T-helper 2 cell treated with Interferon-gamma antibody and Interleukin-4, amounts not matched to agents 5 μg/mL and 100 μg/mL, for 36 hours (primary cell): ENCODE results near the gene PPRC1.

Experiments used
- DNase-seq: peaks from one replicate; pipeline ENCODE4 v3.0.0; 2021; ENCODE audit warnings: low spot score
- H3K27ac Mint-ChIP-seq: one replicate; pipeline ENCODE4 v1.8.0; 2021; ENCODE audit warnings: mild to moderate bottlenecking, mixed read lengths
- H3K27me3 Mint-ChIP-seq: one replicate; pipeline ENCODE4 v1.8.0; 2021; ENCODE audit warnings: low read depth, mixed read lengths
- H3K36me3 Mint-ChIP-seq: one replicate; pipeline ENCODE4 v1.8.0; 2021; ENCODE audit warnings: low read depth, mixed read lengths
- H3K4me1 Mint-ChIP-seq: one replicate; pipeline ENCODE4 v1.8.0; 2021; ENCODE audit warnings: low read depth, mixed read lengths
- H3K4me3 Mint-ChIP-seq: one replicate; pipeline ENCODE4 v1.8.0; 2022; ENCODE audit warnings: mild to moderate bottlenecking, moderate library complexity, mixed read lengths
- H3K9me3 Mint-ChIP-seq: one replicate; pipeline ENCODE4 v1.8.0; 2021; ENCODE audit warnings: mixed read lengths

The PPRC1 gene

DNA sequence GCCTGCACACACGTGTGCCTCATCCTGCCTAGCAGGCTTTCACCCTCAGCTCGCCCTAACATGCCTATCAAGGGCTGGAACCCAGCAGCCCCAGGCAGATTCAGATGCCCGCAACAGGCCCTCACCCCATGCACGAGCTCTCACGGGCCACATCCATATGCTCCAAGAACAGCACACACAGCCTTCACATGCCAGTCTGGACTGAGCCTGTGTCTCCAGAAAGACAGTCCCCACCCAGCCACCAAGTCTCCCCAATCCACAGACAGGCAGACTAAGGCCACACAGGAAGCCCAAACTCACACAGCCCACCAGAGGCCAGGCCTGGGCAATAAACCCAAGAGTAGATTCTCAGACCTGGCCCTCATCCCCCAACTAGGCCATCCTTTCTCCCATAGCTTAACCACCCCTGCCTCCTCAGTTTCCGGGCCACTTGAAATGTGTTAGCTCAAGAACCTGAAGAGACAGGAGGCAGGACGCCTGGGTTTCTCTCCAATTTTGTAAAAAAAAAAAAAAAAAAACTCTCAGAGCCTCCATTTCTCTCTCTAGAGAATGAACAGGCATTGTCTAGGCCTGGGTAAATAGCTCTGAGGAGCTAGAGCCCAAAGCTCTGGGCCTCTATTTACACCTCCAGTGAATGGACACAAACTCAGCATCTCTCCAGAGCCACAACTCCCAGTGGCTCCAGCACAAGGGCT, 19.4 kb upstream of the PPRC1 start:
- DNase-seq: no peak
- no peaks in the 10 kb centered on the region for H3K9me3 Mint-ChIP-seq
- H3K4me1 Mint-ChIP-seq: peaks cover 42% of the 10 kb centered on the region
- H3K27me3 Mint-ChIP-seq: no peaks in the 10 kb centered on the region
- peak overlapping the region; percentile 79 for H3K27ac Mint-ChIP-seq
- peak overlapping the region; percentile 82 for H3K4me3 Mint-ChIP-seq
- H3K36me3 Mint-ChIP-seq: peaks cover 38% of the 10 kb centered on the region

DNA sequence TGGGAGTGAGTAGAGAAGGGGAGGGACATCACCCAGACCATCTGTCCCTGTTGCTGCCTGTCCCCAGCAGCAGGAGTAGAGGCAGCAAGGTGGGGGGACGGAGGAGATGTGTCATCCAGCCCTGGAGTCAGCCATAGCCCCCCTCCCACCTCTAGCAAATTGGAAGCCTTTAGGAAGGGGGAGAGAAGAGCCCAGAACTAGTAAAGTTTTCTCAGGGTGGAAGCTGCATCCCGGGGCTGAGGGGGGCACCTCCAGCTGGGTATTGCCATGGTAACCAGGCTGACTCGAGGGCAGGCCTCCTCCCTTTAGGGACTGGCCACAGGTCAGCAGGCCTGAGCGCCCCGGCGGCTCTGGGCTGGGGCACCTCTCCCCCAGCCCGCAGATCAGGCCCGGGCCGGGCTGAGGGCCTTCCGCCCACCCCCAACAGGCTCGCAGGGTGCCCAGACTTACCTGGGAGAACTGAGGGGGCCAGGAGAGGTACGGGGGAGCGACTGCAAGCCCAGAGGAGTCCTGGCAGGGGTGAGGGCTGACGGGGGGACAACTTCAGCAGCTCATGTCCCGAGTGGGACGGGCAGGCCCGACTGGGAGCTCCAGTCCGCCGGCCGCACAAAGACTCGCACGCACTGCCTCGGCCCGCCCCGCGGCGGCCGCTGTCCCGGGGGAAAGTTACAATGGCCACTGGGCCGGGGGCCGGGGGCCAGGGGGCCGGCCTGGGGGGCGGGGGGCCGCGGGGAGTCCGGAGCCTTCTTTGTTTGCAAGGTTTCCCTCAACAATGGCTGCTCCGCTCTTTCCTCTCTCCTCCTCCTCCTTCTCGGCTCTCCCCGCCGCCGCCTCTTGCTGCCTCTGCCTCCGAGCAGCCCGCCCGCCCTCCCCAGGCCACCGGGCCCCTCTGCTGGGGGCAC, 18.6 kb upstream of the PPRC1 start:
- Mint-ChIP-seq H3K36me3 (peaks cover 31% of the 10 kb centered on the region), H3K4me3 (peak overlapping the region; percentile 94), H3K27me3 (no peaks in the 10 kb centered on the region), H3K27ac (peak overlapping the region; percentile 94), H3K4me1 (peaks cover 49% of the 10 kb centered on the region), H3K9me3 (no peaks in the 10 kb centered on the region)
- no peak for DNase-seq

GRCh38 chr10:102114861-102115618, 17.8 kb upstream of the PPRC1 start:
- peak overlapping the region; percentile 94 for H3K27ac Mint-ChIP-seq
- H3K4me1 Mint-ChIP-seq: peaks cover 52% of the 10 kb centered on the region
- peak; percentile 78 for DNase-seq
- H3K27me3 Mint-ChIP-seq: no peaks in the 10 kb centered on the region
- H3K9me3 Mint-ChIP-seq: no peaks in the 10 kb centered on the region
- H3K36me3 Mint-ChIP-seq: peaks cover 24% of the 10 kb centered on the region
- peak overlapping the region; percentile 94 for H3K4me3 Mint-ChIP-seq

DNA sequence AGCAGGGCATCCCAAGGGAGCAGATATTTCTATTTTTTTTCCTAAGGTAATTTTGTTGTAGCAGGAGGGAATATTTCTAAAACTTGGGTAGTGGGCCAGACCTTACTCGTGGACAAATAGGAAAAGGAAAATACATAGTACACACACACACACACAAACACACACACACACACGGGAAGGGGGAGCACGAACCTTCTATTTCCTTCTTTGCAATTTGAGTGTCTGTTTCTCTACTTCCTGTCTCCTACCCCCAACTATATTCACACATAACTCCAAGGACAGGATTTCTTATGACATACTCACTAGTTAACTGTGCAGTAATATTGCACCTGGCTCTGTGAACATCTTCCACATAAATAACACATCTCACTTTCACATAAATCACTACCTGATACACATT, 17.1 kb upstream of the PPRC1 start:
- Mint-ChIP-seq H3K4me3 (peak overlapping the region; percentile 94), H3K36me3 (peaks cover 20% of the 10 kb centered on the region), H3K9me3 (no peaks in the 10 kb centered on the region), H3K27me3 (no peaks in the 10 kb centered on the region), H3K27ac (peak overlapping the region; percentile 94), H3K4me1 (peaks cover 52% of the 10 kb centered on the region)
- DNase-seq: no peak

DNA sequence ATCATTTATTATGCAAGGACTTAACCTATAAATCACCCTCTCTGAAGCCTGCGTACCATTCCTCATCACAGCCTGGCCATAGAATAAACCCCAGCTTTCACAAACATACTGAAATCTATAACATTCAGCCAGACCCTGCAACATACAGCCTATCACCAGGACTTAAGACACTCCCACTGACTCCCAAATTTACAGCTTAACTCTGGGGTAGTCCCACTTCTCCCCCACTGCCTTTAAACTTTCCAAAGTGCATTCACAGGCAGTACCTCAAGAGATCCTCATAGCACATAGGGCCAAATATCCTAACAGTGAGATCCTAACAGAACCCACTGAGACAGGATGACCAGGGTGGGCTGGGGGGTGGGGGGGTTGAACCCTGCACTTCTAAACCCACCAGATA, 16.2 kb upstream of the PPRC1 start:
- no peaks in the 10 kb centered on the region for H3K9me3 Mint-ChIP-seq
- DNase-seq: no peak
- no peaks in the 10 kb centered on the region for H3K27me3 Mint-ChIP-seq
- H3K27ac Mint-ChIP-seq: peak overlapping the region; percentile 62
- peaks cover 14% of the 10 kb centered on the region for H3K36me3 Mint-ChIP-seq
- peak overlapping the region; percentile 94 for H3K4me3 Mint-ChIP-seq
- peaks cover 60% of the 10 kb centered on the region for H3K4me1 Mint-ChIP-seq

GRCh38 chr10:102117391-102118159, 15.3 kb upstream of the PPRC1 start:
- Mint-ChIP-seq H3K27ac (peak overlapping the region; percentile 98), H3K4me1 (peaks cover 58% of the 10 kb centered on the region), H3K27me3 (no peaks in the 10 kb centered on the region), H3K4me3 (peak overlapping the region; percentile 97), H3K9me3 (no peaks in the 10 kb centered on the region), H3K36me3 (peaks cover 9% of the 10 kb centered on the region)
- peak; percentile 65 for DNase-seq

DNA sequence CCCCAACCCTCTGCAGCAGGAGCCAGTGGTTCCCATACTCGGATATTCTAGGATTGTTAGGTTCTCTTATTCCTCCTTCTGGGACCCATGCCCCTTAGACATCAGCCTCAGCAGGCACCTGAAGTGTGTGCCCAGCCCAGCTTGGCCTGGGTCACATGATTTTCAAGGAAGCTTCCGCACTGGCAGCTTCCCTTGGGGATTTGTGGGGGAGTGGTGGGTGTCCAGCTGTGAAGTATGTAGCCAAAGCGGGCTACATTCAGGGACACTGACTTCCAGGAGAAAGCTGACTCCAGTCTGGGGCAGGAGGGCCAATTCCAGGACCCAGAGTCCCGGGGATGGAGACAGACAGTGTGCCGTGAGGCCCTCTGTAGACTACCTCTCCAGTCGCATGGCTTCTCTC, 14.0 kb upstream of the PPRC1 start:
- Mint-ChIP-seq H3K27me3 (no peaks in the 10 kb centered on the region), H3K36me3 (peaks cover 2% of the 10 kb centered on the region), H3K9me3 (no peaks in the 10 kb centered on the region), H3K4me1 (peaks cover 49% of the 10 kb centered on the region), H3K27ac (peak overlapping the region; percentile 98), H3K4me3 (peak overlapping the region; percentile 97)
- no peak for DNase-seq

DNA sequence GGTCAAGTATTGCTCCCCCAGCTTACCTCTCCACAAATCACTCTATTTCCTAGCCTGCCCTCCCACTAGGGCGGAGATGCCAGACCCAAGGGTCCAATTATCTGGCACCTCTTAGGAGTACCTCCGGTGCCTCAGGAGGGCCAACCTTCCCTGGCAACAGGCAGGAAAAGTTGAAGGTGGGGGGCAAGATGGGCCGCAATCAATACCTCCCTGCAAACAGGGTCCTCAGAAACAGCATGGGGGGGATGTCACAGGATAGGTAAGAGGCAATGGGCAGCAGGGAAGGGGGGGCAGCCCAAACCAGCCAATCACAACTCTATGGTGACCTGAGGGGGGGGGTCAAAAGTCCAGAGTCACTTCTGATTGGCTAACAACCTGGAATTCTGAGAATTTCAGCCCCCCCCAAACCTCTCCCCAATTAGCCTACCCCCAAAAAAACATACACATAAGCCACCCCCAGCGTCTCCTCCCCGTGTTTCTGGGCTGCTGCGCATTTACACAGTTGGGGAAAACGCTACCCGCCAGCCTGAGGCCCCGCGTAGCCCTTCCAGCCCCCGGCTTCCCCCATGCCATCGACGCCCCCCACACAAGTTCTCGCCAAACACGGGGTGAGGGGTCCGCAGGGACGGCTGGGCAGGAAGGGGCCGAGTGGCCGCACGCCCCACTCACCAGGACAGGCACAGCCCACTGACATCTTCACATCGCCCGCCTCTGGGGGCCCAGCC, 13.3 kb upstream of the PPRC1 start:
- H3K27me3 Mint-ChIP-seq: no peaks in the 10 kb centered on the region
- H3K27ac Mint-ChIP-seq: peak overlapping the region; percentile 98
- H3K4me1 Mint-ChIP-seq: peaks cover 49% of the 10 kb centered on the region
- DNase-seq: peak; percentile 53
- peak overlapping the region; percentile 97 for H3K4me3 Mint-ChIP-seq
- H3K9me3 Mint-ChIP-seq: no peaks in the 10 kb centered on the region
- peaks cover 1% of the 10 kb centered on the region for H3K36me3 Mint-ChIP-seq

- H3K27ac Mint-ChIP-seq: peak within 1 kb of the TSS; percentile 98
- peak; percentile 70 for DNase-seq
- peaks cover 1% of the 10 kb centered on the region for H3K36me3 Mint-ChIP-seq
- no peaks in the 10 kb centered on the region for H3K9me3 Mint-ChIP-seq
- H3K4me1 Mint-ChIP-seq: peaks cover 46% of the 10 kb centered on the region
- H3K4me3 Mint-ChIP-seq: peak within 1 kb of the TSS; percentile 97
- no peaks in the 10 kb centered on the region for H3K27me3 Mint-ChIP-seq
Observed at GRCh38 chr10:102120142-102120990, 12.5 kb upstream of the PPRC1 start, which contains the start of gene LDB1. Gene LDB1, minus strand, starts transcription at chr10:102120368. Its CDS starts 258 bp downstream, at chr10:102120110.

GRCh38 chr10:102120991-102121738, 11.7 kb upstream of the PPRC1 start:
- Mint-ChIP-seq H3K4me1 (peaks cover 39% of the 10 kb centered on the region), H3K27ac (peak overlapping the region; percentile 84), H3K27me3 (no peaks in the 10 kb centered on the region), H3K9me3 (no peaks in the 10 kb centered on the region), H3K4me3 (peak overlapping the region; percentile 88), H3K36me3 (peaks cover 1% of the 10 kb centered on the region)
- DNase-seq: no peak

GRCh38 chr10:102121739-102122372, 11.0 kb upstream of the PPRC1 start:
- Mint-ChIP-seq H3K27me3 (no peaks in the 10 kb centered on the region), H3K4me3 (peak overlapping the region; percentile 88), H3K4me1 (peaks cover 34% of the 10 kb centered on the region), H3K27ac (no peak overlapping the region), H3K9me3 (no peaks in the 10 kb centered on the region), H3K36me3 (peaks cover 1% of the 10 kb centered on the region)
- no peak for DNase-seq
